Upper lobe of left lung (tissue), 4 donors: ENCODE results near the gene RRP1.

Experiments used
- CTCF ChIP-seq, 6 experiments: fragments of 450-650 bp in 4 of 6; fragments of 200-600 bp in 2 of 6; sonication (generic) in 2 of 6; IDR thresholded peaks; one replicate each; pipeline ENCODE4 v1.5.1; 2016 to 2019; ENCODE audit warnings: antibody characterized with exemption in 6 of 6
- EP300 ChIP-seq, 4 donors: sonication (generic); formaldehyde crosslinking; IDR thresholded peaks; one replicate each; pipeline ENCODE4 v1.5.1; 2017; ENCODE audit warnings: antibody characterized with exemption in 4 of 4, control low read depth in 2 of 4
- POLR2AphosphoS5 ChIP-seq, 2 donors: sonication (generic); formaldehyde crosslinking; IDR thresholded peaks; one replicate each; pipeline ENCODE4 v1.5.1; 2017; ENCODE audit warnings: antibody characterized with exemption in 2 of 2

GRCh38 chr21:43835050-43835449 lies 45.7 kb downstream of the RRP1 start:
- TF ChIP-seq EP300 (IDR thresholded peaks at IDR 0.05) (no peak), CTCF (IDR thresholded peaks at IDR 0.05) (no peak), POLR2AphosphoS5 (IDR thresholded peaks at IDR 0.05) (no peak)
